GM20000 (cell line): ENCODE data around the gene NHS.

Experiments
- DNase-seq: peaks from one replicate; pipeline ENCODE4 v3.0.0; 2012; ENCODE audit warnings: low spot score
- TF ChIP-seq, protein P1 (sequence below): IDR thresholded peaks from 2 replicates; pipeline ENCODE4 v1.5.1; 2012; ENCODE audit warnings: mild to moderate bottlenecking, control low read depth; ENCODE audit errors: extremely low read depth, missing control alignments

The NHS gene

DNA sequence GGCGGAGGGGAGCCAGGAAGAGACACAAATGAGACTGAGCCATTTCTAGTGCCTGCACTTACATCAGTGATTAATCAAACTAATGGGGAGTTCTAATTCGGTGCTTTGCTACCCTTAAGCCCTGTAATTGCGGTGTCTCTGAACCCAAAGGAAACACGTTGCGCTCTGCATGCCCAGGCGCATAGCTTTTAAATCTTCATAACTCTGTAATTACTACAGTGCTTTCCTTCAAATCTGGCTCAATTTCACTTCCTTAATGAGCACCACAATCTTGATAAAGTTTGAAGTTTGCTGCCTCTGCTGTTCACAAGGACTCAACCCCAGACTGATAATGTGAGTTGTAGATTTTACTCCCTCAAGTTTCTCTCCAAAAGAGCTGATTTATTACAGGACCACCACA is 5.7 kb upstream of the NHS start:
- no peak for DNase-seq
- TF ChIP-seq, protein P1, sequence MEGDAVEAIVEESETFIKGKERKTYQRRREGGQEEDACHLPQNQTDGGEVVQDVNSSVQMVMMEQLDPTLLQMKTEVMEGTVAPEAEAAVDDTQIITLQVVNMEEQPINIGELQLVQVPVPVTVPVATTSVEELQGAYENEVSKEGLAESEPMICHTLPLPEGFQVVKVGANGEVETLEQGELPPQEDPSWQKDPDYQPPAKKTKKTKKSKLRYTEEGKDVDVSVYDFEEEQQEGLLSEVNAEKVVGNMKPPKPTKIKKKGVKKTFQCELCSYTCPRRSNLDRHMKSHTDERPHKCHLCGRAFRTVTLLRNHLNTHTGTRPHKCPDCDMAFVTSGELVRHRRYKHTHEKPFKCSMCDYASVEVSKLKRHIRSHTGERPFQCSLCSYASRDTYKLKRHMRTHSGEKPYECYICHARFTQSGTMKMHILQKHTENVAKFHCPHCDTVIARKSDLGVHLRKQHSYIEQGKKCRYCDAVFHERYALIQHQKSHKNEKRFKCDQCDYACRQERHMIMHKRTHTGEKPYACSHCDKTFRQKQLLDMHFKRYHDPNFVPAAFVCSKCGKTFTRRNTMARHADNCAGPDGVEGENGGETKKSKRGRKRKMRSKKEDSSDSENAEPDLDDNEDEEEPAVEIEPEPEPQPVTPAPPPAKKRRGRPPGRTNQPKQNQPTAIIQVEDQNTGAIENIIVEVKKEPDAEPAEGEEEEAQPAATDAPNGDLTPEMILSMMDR = no peak

DNA sequence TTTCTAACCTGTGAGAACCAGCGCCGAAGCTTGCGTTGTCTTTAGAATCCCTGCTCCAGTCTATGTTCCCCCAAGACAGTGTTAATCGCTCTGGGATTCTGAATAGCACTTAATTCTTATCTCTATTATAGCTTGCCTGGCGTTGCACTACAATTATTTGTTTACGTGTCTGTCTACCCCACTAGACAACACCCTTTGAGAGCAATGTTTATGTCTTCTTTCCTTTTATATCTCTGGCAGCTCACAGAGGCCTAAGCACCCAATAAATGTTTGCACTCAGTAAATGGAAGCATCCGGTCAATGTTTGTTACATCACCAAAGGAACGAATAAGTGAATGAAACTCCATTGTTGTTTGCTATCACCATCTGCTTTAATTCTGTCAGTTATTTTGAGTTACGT is 4.8 kb upstream of the NHS start:
- TF ChIP-seq, protein P1 = no peak
- no peak for DNase-seq

DNA sequence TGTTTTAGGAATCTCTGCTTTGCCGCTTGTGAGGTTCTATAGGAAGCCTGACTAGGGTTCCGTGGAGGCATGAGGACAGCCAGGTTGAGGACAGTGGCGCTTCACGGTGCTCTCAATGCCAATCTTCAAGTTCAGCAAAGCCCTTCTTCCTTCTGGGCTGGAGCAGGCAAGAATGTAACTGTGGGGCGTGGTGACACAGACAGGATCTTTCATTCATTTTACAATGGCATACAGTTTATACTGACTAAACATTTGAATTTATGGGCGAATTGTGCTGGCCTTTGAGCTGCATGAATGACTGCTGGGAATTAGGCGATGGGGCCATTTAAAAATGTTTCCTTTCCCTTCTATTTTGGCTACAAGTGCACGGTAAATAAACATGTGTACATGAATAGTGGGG is 2.9 kb upstream of the NHS start:
- TF ChIP-seq, protein P1 = no peak
- no peak for DNase-seq

DNA sequence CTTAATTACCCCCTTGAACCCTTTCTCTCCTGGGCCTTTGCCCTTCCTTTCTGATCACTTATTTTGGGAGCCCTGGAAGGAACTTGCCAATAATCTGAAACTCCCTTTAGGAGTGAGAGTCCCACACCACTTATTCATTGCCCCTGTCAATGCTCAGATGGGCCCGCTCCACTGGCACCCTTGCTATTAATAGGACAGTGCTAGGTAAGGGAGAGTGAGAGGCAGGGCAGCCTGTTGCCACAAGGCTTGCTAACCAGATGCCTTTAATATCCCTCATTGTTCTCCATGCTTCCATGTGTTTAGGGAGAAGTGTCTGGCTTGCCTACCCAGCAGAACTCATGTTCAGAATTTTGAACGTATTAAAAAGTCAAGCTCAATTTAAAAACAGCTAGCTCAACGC is 1.7 kb upstream of the NHS start:
- no peak for DNase-seq
- TF ChIP-seq, protein P1 = no peak

DNA sequence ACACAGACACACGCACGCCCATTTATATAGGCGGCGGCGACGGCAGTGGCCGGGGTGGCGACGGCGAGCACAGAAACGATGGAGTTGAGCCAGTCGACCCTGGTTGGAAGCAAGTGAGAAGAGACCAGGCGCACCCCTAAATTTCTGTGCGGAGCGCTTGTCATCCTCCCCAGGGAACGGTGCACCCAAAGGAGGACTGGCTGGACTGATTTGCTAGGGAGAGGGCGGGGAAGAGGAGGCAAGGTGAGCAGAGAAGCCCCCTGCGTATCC is 302 bp downstream of the NHS start:
- DNase-seq = no peak
- TF ChIP-seq, protein P1 = no peak

DNA sequence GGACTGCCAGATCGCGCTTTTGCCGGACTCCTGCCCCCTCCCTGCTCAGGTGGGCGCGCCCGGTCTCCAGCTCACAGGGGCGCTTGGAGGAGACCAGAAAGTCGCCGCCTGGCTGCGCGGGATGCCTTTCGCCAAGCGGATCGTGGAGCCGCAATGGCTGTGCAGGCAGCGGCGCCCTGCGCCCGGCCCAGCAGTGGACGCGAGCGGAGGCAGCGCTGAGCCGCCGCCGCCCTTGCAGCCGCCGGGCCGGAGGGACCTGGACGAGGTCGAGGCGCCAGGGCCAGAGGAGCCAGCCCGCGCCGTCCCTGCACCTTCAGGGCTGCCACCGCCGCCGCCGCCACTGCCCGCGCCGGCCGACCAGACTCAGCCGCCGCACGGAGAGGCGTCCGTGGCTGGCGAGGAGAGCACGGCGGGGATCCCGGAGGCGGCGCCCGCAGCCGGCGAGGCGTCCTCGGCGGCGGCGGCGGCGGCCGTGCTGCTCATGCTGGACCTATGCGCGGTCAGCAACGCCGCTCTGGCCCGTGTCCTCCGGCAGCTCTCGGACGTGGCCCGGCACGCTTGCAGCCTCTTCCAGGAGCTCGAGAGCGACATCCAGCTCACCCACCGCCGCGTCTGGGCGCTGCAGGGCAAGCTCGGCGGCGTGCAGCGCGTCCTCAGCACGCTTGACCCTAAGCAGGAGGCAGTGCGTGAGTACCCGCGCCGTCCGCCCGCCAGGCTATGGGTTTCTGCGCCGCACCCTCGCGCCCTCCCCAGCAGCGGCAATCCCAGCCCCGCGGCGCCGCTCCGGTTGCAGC is 834 bp downstream of the NHS start:
- TF ChIP-seq, protein P1 = no peak
- DNase-seq = no peak

DNA sequence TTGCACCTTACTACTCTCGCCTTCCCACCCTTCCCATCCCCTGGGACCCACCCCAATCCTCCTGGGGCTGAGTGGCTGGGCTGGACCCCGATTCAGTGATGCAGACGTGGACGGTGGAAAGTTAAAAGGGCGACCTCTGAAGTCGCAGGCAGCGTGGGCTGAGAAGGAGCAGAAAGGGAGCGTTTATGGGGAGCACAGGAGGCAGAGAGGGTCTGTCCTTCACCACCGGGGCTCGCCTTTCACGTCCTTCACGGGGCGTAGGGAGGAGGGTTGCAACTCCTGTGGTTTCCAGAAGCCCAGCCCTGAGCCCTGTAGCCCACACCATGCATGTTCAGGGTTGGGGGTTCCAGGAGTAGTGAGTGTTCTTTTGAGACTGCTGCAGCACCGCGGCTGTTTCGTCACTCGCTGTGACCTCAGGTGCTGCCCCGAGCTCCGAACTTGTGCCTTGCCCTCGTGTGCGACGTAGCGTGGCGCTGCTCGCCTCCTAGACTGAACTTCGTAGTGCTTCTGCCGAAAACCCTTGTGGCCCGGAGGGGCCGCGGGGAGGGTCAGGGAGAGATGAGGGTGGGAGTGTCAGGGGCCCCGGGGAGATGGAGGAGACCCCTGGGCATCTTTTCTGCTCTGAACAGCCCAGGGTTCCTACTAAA is 1.6 kb downstream of the NHS start:
- TF ChIP-seq, protein P1 = no peak
- DNase-seq = no peak
